Right lobe of liver (tissue), 6 donors: ENCODE data around the gene TNFRSF4. TPM values are rescaled to one million over a fixed set of nuclear protein-coding genes. Genes with fewer than 3 reads are reported as not detected.
"Not testable (repeated sequence)": the region's sequence is repeated elsewhere in the genome, so short reads cannot be mapped to it uniquely, and the experiment has no call there.

Experiments
- ATAC-seq, 4 donors: fragments of 200-7000 bp; cut with Tn5 transposase; one replicate each; pipeline ENCODE4 v1.9.1; 2020; ENCODE audit warnings: mild to moderate bottlenecking in 4 of 4, moderate library complexity in 4 of 4
- DNase-seq, 3 donors: peaks; one replicate each; pipeline ENCODE4 v3.0.0-alpha.2; 2020
- H3K27ac ChIP-seq, 3 donors: fragments of 200-600 bp; one replicate each; pipeline ENCODE4 v1.8.0; 2022
- H3K27me3 ChIP-seq, 2 donors: fragments of 200-600 bp; one replicate each; pipeline ENCODE4 v1.8.0; 2022
- H3K36me3 ChIP-seq, 4 donors: fragments of 200-600 bp; sonication (generic) in 1 of 4; one replicate each; pipeline versions ENCODE4 v1.5.1 to v1.8.0; 2017 to 2022; ENCODE audit warnings: control low read depth in 1 of 4
- H3K4me1 ChIP-seq, 4 donors: fragments of 200-600 bp; sonication (generic) in 1 of 4; one replicate each; pipeline versions ENCODE4 v1.5.1 to v1.8.0; 2017 to 2022; ENCODE audit warnings: control low read depth in 1 of 4
- H3K4me3 ChIP-seq, 3 donors: fragments of 200-600 bp; one replicate each; pipeline ENCODE4 v1.8.0; 2022
- H3K9me3 ChIP-seq, 4 donors: fragments of 200-600 bp; sonication (generic) in 1 of 4; one replicate each; pipeline versions ENCODE4 v1.5.1 to v1.8.0; 2017 to 2022; ENCODE audit warnings: control low read depth in 1 of 4
- CTCF ChIP-seq, 4 donors: fragments of 200-600 bp in 3 of 4; fragments of 450-650 bp in 1 of 4; IDR thresholded peaks; one replicate each; pipeline versions ENCODE4 v1.5.1 to v1.8.0; 2016 to 2022; ENCODE audit warnings: antibody characterized with exemption in 4 of 4, mild to moderate bottlenecking in 2 of 4
- POLR2A ChIP-seq: fragments of 450-650 bp; IDR thresholded peaks from one replicate; pipeline ENCODE4 v1.6.1; 2017; ENCODE audit warnings: antibody characterized with exemption, mild to moderate bottlenecking
- WGBS: methylation state at CpG from one replicate; pipeline ENCODE4 v1.1.6; 2018; ENCODE audit warnings: low coverage, low lambda C conversion rate; ENCODE audit not compliant: insufficient coverage; ENCODE audit errors: missing lambda C conversion rate; 5-methylcytosine and 5-hydroxymethylcytosine counted together
- intact Hi-C, 2 donors: fragments of 100-400 bp; cut with DNase I; formaldehyde crosslinking; loops; one replicate each; pipeline versions ENCODE4 v1.11.2 to v1.14.1; 2022
- total RNA-seq, 6 experiments: library from RNA; depleted of rRNA in 2 of 6; stranded (reverse); fragments of >200 nt in 2 of 6; fragmentation: NEBNext Ultra II Directional in 3 of 6; extraction: Animal tissue kit (Norgen Biotek cat#: 25700) in 3 of 6; gene quantifications; one replicate each; pipeline versions ENCODE4 v1.1.0 to v1.2.4, GENCODE V29; 2016 to 2023
- donor health status: DM: no; HTN: yes; CAD: no.
- donor health status: DM: no; HTN: no; CAD: no.
- donor health status: DM: no; HTN: no; CAD: no.
- donor health status: DM: no; HTN: yes; CAD: no.
- donor health status: DM: no; HTN: yes; CAD: no.

The TNFRSF4 gene
- total RNA-seq, 6 experiments from 2014 or later, result 0.20 to 0.99 (median 0.28) TPM; not detected in 2

- no peaks in the 10 kb centered on the region for H3K27me3 ChIP-seq
- no peak for ATAC-seq
- H3K36me3 ChIP-seq, result peaks cover 0 to 34% (median 11%) of the 10 kb centered on the region in 4 donors
- H3K4me1 ChIP-seq, result no peaks in the 10 kb centered on the region
- H3K27ac ChIP-seq, result no peak overlapping the region
- H3K4me3 ChIP-seq, result no peak overlapping the region
- no peak for TF ChIP-seq CTCF (IDR thresholded peaks at IDR 0.05)
- no peak for TF ChIP-seq POLR2A
- H3K9me3 ChIP-seq, result no peaks in the 10 kb centered on the region
- 77% methylated on average over 10 of the region's 12 CpGs for WGBS
- intact Hi-C loops, result no loop called here
- DNase-seq, result no peak
Measured at GRCh38 chr1:1253314-1253713, 39.4 kb upstream of the TNFRSF4 start.

- Histone ChIP-seq H3K4me1 (no peaks in the 10 kb centered on the region), H3K9me3 (no peaks in the 10 kb centered on the region), H3K36me3 (peaks cover 0 to 24% (median 8%) of the 10 kb centered on the region in 4 donors), H3K27ac (no peak overlapping the region), H3K27me3 (no peaks in the 10 kb centered on the region), H3K4me3 (no peak overlapping the region)
- no peak for TF ChIP-seq CTCF (IDR thresholded peaks at IDR 0.05)
- no peak for TF ChIP-seq POLR2A
- intact Hi-C loops, result no loop called here
- DNase-seq (peak in 2 of 3 donors; percentile 25 to 50), ATAC-seq (peak; percentile 5 to 48 (median 25))
- WGBS, result 72% methylated on average over 11 of the region's 16 CpGs
Measured at GRCh38 chr1:1250786-1251284, 36.9 kb upstream of the TNFRSF4 start.

- H3K27me3 ChIP-seq, H3K4me1 ChIP-seq, DNase-seq, H3K36me3 ChIP-seq, H3K27ac ChIP-seq, H3K9me3 ChIP-seq, ATAC-seq, H3K4me3 ChIP-seq: not testable (repeated sequence)
- intact Hi-C loops, result loop anchor here in 1 of 2 donors (10.0 kb wide), 1 partner anchor 47 kb away; no protein-coding TSS in a partner anchor
- no CpG with 5 or more reads among the region's 21 CpGs for WGBS
Measured at GRCh38 chr1:1248009-1248913, 34.3 kb upstream of the TNFRSF4 start.

- WGBS, result 60% methylated on average over 1 of the region's 25 CpGs
- TF ChIP-seq POLR2A (no peak), CTCF (IDR thresholded peaks at IDR 0.05) (no peak)
- no peaks in the 10 kb centered on the region for H3K9me3 ChIP-seq
- H3K36me3 ChIP-seq, result no peaks in the 10 kb centered on the region
- DNase-seq (peak in 1 of 3 donors; percentile 47), ATAC-seq (peak in 2 of 4 donors; percentile 9 to 19)
- no peaks in the 10 kb centered on the region for H3K4me1 ChIP-seq
- H3K4me3 ChIP-seq, result no peak overlapping the region
- intact Hi-C loops, result loop anchor here in 1 of 2 donors (10.0 kb wide), 1 partner anchor 47 kb away; no protein-coding TSS in a partner anchor
- no peaks in the 10 kb centered on the region for H3K27me3 ChIP-seq
- H3K27ac ChIP-seq, result no peak overlapping the region
Measured at GRCh38 chr1:1247341-1247913, 33.5 kb upstream of the TNFRSF4 start.
